NCI-H2081 treated with DMSO at 0.1 percent for 48 hours (cell line): ENCODE results near the gene ZNF429.
"Not testable (repeated sequence)": the region's sequence is repeated elsewhere in the genome, so short reads cannot be mapped to it uniquely, and the experiment has no call there.

Source experiments
- DNase-seq: peaks from one replicate; lab custom pipeline; 2025; lab: John Stamatoyannopoulos, UW

The ZNF429 gene

DNA sequence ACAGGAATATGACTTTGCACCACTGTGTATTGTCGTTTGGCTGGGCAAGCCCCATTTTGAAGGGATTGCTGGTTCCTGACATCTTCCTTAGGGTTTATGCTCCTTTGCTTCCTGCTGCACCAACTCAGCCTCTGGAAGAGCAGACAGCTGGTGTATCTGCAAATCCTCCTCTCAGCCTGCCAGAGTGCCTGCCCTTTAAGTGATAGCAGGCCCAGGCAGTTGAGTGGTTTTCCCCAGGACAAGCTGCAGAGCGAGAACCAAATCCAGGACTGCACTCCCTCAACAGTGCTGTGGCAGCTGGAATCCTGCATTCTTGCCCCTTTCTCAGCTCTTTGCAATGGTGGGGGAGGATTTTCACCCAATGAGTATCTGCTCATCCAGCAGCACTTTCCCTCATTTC, 85.5 kb downstream of the ZNF429 start:
- no peak for DNase-seq

DNA sequence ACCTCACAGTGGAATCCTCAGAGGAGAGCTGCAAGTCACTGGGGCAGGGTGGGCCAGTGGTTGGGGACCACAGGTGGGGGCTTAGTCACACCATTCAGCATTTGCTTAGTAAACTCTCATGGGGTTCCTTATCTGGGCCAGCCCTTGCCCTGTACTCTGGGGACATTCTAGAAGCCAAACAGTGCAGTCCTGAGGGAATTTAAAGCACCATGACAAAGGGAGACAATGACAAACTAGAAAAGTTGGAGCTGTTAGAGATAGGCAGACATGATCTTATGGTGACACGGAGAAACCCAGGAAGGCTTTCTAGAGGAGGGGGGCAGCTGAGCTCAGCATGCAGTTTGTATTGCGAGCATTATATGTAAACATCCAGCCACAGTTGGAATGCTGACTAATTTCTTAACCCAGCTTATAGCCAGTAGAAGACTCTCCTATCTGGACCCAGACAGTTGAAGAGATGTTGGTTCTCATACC, 87.6 kb downstream of the ZNF429 start:
- DNase-seq = no peak

DNA sequence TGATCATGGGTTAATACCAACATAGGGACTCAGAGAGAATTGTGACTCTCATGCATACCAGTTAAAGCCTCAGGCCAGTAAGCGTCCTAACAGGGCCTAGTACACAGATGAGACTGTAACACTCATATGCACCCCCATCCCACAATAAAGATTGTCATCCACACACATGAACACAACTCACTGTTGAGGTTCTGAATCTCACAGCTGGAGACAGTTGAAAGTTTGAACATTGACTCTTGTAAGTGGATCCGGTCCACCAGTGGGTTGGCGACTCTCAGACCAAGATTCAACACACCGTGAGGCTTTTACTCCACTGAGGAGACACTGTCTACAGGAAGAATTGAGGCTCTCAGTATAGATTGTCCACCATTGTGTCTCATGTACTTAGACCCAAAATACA, 88.1 kb downstream of the ZNF429 start:
- no peak for DNase-seq

DNA sequence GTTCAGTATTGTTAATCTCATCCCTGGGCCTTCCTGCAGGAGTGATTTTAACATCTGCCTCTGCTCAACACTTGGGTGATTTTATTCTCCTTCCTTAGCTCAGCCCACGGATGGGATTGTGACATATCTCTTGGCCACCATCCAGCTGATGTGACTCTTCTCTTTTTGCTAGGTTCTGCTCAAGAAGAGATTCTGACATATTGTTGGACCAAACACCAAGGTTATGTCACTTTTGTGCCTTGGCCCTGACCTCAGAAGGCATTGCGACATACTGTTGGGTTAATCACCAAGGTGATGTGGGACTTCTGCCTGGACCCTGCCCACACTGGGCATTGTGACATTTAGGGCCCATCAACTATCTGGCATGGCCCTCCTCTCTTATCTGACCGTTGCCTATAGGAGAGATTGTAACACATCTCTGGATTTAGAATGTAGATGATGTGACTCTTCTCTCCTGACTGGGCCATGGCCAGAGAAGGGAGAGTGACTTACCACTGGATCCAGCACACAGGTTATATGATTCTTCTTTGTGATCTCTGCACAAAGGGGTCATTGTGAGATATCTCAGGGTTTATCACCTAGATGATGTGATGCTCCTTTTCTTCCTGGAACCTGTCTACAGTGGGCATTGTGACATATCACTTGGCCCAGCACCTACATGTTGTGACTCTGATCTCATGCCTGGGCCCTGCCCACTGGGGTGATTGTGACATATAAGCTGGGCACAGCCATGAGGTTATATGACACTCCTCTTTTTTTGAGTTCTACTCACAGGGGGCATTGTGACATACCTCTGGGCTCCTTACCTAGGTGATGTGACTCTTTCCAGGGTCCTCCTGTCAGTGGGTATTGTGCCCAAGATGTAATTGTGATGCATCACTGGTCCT, 88.8 kb downstream of the ZNF429 start:
- no peak for DNase-seq

DNA sequence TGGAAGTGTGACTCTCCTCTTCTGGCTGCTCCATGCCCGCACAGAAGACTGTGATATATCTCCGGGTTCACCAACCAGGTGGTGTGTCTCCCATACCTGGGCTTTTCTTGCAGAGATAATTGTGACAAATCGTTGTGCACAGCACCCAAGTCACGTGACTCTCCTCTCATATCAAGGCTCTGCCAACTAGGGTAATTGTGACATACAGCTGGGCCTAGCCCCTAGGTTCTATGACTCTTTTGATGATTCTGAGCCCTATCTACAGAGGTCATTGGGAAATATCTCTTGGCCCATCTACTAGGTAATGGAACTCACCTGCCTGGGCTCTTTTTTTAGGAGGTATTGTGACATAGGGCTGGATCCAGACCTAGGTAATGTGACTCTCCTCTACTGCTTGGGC, 89.8 kb downstream of the ZNF429 start:
- no peak for DNase-seq

DNA sequence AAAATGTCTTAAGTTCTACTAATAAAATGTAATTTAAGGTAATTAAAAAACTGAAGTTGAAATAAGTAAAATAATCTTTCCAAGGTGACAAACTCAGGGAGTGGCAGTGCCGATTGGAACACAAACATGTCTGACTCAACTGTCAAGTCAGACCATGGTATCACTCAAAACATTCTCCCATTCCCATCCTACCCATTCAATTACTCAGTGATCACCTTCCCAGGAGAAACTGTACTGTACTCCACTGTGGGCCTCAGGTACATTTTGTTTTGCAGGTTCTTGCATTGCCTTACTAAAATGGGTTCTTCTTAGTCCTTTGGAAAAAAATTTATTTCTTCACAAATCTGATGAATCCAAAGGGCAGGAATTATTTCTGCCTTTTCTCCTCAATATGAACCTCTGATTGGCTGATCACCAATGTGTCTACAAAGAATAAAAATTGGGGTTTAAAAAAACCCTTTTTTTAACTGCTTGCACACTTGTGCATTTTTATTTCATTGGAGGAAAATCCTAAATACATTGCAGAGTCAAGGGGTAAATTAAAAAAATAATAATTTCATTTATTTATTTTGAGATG, 96.8 kb downstream of the ZNF429 start:
- no peak for DNase-seq

DNA sequence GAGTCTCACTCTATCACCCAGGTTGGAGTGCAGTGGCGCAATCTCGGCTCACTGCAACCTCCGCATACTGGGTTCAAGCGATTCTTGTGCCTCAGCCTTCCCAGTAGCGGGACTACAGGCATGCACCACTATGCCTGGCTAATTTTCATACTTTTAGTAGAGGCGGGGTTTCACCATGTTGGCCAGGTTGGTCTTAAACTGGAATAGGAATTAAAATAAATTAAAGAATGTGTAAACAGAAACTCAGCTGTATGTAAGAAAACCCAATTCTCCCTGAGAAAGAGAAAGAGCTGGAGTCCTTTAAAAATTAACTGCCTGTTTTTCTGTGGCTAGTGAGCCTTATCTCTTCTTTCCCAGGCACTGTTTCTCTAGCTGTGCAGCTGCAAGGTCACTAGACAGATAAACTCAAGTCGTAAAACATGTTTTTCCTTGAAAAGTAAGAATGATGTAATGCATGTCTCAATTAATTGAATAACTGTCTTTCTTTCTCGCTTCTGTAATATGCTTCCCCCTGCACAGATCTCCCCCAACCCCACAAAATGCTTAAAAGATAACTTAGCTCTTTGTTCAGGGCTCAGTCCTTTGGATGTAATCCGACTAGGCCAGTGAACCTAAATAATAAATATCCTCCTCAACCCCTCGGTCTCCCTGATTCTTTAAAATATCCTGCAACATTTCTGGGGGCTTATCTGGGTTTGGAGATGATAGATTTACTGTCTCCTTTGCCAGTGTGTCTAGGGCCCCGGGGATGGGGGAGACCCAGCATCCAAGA, 97.4 kb downstream of the ZNF429 start:
- not testable (repeated sequence) for DNase-seq

DNA sequence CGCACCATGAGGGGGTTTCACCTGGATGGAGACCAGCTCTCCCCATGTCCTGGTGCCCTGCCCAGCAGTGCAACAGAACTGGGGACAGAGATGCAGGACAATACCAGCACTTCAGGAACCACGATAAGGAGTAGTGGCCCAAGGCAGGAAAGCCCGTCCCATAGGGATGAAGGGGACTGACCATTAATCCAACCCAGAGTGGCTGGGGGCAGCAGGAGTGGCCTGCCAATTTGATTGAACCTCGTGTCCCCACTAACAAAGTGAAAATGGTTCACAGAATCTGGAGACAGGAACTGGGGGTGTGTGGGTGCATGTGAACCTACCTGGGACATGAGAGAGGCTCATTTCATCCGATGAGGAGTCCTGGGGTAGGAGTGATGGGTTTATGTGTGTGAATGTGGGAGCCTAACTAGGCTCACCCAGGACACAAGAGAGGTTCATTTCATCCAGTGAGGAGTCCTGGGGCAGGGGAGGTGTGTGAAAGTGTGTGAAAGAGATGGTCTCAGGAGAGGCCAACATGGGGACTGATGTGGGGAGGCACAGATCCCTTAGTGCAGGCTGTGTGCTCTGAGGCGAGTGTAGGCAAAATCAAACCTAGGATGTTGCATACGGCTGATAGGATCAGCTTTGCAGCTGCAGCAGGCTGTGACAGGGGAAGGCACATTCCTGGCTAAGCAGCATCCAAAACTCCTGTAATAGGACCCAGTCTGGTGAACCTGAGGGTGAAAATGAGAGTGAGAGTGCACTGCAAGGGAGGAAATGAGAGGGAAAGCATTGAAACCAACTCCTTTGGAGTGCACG, 98.2 kb downstream of the ZNF429 start:
- no peak for DNase-seq

DNA sequence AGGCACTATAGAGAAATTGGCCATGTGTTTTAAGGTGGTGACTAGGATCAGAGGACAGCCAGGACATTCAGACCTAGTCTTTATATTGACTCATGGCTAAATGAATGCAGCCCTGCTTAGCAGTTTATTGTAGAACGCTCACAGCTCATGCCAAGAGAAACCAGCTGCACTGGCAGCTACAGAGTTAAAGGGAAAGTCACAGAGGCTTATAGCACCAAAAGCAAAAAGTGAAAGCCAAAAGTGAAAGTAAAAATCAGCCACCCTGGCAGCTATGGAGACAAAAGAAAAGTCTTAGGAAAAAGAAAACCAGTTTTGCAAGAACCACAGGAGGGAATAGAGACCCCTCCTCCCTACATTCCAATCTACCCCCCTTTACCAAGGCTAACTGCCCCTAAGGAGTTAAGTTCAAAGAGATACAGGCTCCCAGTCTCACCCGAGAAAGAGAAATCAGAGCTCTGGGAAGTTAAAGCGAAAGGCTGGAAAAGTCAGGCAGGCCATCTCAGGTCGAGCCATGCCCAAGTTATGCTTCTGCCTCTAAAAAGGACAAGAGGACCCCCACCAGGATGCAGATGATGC, 99.0 kb downstream of the ZNF429 start:
- no peak for DNase-seq
